Stimulated activated naive CD8-positive, alpha-beta T cell treated with anti-CD3 and anti-CD28 coated beads, Interleukin-15, amount 100 ng/mL, for 72 hours (primary cell): ENCODE measurements around the gene POLR3K.
A peak's percentile ranks its signal among the peaks of the same experiment; 100 is the strongest.
"Not testable (repeated sequence)": the region's sequence is repeated elsewhere in the genome, so short reads cannot be mapped to it uniquely, and the experiment has no call there.

Experiments
- ATAC-seq: fragments of 150-1000 bp; cut with Tn5 transposase; 2 replicates; pipeline ENCODE4 v1.10.0; 2021; ENCODE audit warnings: mild to moderate bottlenecking, moderate library complexity
- DNase-seq, 2 donors: peaks; one replicate each; pipeline ENCODE4 v3.0.0; 2021 to 2022
- H3K27ac Mint-ChIP-seq, 2 donors: one replicate each; pipeline ENCODE4 v1.8.0; 2022; ENCODE audit warnings: mild to moderate bottlenecking in 2 of 2, mixed read lengths in 2 of 2, moderate library complexity in 2 of 2
- H3K27me3 Mint-ChIP-seq: one replicate; pipeline ENCODE4 v1.8.0; 2022; ENCODE audit warnings: mixed read lengths
- H3K4me1 Mint-ChIP-seq: one replicate; pipeline ENCODE4 v1.8.0; 2022; ENCODE audit warnings: mild to moderate bottlenecking, mixed read lengths
- H3K4me3 Mint-ChIP-seq, 2 donors: one replicate each; pipeline ENCODE4 v1.8.0; 2022; ENCODE audit warnings: mild to moderate bottlenecking in 2 of 2, mixed read lengths in 2 of 2, moderate library complexity in 1 of 2
- H3K9me3 Mint-ChIP-seq, 2 donors: one replicate each; pipeline ENCODE4 v1.8.0; 2022; ENCODE audit warnings: mixed read lengths in 2 of 2

The POLR3K gene

DNA sequence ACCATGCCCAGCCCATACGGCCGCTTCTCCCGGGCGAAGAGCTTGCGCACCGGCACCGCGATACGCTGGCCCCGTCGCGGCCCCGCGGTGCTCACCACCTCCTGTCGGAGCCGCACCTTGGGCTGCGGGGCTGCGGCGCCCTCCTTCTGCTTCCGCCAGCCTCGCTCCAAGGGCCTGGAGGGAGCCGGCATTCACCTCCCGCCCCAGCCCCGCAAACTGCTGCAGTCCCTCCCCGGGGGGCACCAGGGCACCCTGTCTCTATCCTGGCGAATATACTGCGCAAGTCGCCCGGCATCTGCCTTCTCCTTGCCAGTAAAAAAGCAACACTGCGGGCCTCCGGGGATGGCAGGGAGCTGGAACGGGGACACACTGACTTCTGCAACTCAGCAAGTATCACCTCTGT lies 8.5 kb upstream of the POLR3K start:
- Mint-ChIP-seq H3K4me1 (peaks cover 8% of the 10 kb centered on the region), H3K9me3 (no peaks in the 10 kb centered on the region), H3K4me3 (no peak overlapping the region), H3K27ac (no peak overlapping the region), H3K27me3 (peaks cover 4% of the 10 kb centered on the region)
- ATAC-seq (no peak), DNase-seq (no peak)

DNA sequence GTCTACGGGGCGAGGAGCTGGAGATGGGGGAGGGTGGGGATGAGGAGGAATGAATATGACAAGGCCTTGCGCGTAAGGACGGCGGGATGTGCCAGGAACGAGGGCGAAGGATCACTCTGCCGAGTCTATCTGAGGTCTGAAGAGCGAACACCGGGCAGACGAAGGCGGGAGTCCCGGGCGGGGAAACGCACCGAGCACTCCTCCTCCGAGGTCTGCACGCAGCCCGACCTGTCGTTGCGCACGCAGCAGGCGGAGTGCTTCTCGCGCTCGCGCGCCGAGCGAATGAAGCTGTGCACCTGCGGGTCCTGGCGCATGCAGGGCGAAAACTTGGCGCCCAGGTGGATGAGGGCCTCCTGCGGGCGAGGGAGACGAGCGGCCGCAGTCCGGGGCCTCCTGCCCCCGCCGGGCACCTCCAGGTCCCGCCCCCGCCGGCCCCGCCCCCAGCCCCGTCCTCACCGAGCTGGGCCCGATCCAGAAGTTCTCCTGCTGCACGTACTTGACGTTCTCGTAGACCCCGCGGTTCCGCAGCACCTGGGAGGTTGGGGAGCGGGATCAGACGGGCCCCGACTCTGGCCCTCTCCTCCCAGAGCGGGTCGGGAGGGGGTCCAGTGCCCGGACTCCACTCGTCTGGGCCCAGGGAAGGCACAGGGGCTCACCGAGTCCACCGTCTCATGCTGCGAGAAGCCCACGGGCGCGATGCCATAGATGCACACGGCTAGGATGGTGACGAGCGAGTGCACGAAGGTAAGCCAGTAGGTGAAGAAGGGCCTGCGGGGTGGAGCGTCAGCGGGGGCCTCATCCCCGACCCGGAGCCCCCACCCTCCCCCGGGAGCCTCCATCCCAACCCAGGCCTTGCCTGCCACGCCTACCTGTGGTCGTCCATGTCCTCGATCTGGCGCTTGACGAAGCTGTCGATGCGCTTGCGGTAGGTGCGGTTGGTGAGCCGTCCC lies 7.8 kb upstream of the POLR3K start:
- Mint-ChIP-seq H3K9me3 (no peaks in the 10 kb centered on the region), H3K27me3 (no peaks in the 10 kb centered on the region), H3K27ac (no peak overlapping the region), H3K4me1 (peaks cover 8% of the 10 kb centered on the region), H3K4me3 (no peak overlapping the region)
- ATAC-seq = no peak
- no peak for DNase-seq

DNA sequence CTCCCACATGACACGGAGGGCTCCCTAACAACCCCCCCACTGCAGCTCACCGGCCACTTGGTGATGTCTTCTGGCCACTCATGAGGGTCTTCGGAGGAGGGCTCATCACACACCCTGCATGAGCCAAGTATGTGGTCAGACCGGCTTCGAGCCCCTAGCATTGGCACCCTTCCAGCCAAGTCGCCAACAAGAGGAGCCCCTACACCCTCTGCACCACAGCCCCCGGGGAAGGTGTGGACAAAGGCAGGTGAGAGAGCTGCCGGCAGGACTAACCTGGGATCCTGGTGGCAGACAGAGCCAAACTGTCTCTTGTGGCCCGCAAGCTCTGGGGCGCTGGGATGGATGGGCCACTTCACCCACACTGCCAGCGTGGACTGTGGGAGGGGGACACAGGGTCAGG lies 6.8 kb upstream of the POLR3K start:
- no peak overlapping the region for H3K4me3 Mint-ChIP-seq

DNA sequence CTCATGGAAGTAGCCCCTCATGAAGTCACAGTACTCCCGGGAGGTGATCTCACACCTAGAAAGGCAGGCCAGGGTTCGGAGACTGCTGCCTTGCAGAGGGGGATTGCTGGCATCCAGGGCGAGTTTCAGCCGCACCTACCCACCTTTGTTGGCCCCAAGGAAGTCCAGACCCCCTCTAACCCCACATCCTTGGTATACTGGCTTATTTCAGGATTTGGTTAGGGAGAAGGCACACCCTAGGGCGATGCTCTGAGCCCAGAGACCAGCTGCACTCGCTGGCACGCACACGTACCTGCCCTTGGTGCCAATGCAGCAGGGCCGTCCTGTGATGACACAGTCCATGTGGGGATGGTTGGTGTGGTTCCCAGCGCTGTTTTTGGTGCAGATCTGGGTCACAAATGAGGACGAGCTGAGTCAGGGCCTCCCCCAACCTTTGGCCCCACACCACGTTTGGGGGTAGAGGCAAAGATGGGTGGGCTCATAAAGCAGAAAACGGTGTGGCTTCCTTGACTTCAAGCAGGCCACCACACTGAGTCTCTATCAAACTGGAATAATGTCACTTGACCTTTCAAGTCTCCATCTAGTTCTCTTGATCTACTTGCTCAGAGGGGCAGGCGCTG lies 6.1 kb upstream of the POLR3K start:
- no peak for DNase-seq
- ATAC-seq = no peak
- Mint-ChIP-seq H3K9me3 (no peaks in the 10 kb centered on the region), H3K27ac (no peak overlapping the region), H3K27me3 (no peaks in the 10 kb centered on the region), H3K4me3 (no peak overlapping the region), H3K4me1 (peaks cover under 1% of the 10 kb centered on the region)

More for the DNA sequence above, 6.8 kb upstream of the POLR3K start:
- H3K9me3 Mint-ChIP-seq = no peaks in the 10 kb centered on the region
- ATAC-seq (no peak), DNase-seq (no peak)
- no peak overlapping the region for H3K27ac Mint-ChIP-seq
- H3K4me1 Mint-ChIP-seq = no peaks in the 10 kb centered on the region
- H3K27me3 Mint-ChIP-seq = no peaks in the 10 kb centered on the region

DNA sequence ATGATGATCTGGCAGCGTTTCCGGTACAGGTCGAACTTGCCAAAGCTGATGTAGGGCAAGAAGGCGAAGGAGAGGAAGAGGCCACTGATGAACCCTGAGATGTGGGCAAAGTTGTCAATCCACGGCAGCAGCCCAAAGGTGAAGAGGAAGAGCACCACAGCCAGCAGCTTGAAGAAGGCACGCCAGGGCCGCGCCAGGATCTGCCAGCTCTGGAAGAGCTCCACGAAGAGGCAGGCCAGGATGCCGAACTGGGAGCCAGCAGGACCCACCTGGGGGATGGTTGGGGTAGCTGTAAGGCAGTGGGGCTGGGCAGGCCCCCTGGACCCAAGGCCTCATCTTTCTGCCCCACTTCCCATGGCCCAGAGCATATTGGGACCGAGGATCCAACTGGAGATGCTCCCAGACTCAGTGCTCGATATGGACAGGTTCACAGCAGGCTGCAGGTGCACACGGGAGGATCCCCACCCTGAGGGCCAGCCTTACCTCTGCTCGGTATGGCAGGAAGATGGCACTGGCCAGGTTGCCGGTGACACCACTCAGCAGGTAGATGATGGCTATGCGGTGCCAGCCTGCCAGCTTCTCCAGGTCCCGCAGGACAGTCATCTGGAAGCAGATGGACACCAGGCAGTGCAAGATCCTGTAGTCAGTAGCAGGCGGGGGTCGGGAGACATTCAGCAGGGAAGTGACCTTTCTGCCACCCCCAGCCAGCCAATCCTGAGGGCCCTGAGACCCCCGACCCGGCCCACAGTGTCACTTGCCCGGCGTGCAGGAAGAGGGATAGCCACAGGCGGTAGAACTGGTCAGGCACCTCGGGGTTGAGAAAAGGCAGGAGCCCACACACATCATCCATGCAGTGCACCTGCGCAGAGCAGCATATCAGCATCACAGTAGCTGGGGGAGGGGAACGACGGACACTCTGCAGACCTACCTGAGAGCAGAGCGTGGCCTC lies 5.4 kb upstream of the POLR3K start:
- no peaks in the 10 kb centered on the region for H3K9me3 Mint-ChIP-seq
- no peak overlapping the region for H3K4me3 Mint-ChIP-seq
- peaks cover 7% of the 10 kb centered on the region for H3K4me1 Mint-ChIP-seq
- no peaks in the 10 kb centered on the region for H3K27me3 Mint-ChIP-seq
- ATAC-seq (no peak), DNase-seq (no peak)
- no peak overlapping the region for H3K27ac Mint-ChIP-seq

DNA sequence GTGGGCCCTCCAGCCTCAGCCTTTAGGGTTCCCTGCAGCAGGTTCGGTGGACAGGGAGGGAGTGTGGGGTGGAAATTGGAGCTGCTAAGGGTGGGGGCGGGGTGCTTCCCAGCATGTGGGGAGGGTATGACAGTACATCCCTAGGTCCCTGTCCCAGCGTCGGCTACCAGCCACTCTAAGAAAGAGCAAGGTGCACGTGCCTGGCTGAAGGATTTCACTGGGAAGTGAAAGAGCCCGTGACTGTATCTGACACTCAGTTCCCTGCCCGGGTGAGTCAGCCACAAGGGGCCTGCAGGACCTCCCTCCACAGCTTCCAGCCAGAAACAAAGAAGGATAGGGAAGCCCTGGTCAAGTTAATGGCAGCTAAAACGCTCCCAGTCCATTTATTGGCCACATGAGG lies 4.3 kb upstream of the POLR3K start:
- no peak overlapping the region for H3K27ac Mint-ChIP-seq
- no peaks in the 10 kb centered on the region for H3K27me3 Mint-ChIP-seq
- H3K4me3 Mint-ChIP-seq = no peak overlapping the region
- no peak for ATAC-seq
- H3K4me1 Mint-ChIP-seq = peaks cover 7% of the 10 kb centered on the region
- no peak for DNase-seq
- H3K9me3 Mint-ChIP-seq = no peaks in the 10 kb centered on the region

DNA sequence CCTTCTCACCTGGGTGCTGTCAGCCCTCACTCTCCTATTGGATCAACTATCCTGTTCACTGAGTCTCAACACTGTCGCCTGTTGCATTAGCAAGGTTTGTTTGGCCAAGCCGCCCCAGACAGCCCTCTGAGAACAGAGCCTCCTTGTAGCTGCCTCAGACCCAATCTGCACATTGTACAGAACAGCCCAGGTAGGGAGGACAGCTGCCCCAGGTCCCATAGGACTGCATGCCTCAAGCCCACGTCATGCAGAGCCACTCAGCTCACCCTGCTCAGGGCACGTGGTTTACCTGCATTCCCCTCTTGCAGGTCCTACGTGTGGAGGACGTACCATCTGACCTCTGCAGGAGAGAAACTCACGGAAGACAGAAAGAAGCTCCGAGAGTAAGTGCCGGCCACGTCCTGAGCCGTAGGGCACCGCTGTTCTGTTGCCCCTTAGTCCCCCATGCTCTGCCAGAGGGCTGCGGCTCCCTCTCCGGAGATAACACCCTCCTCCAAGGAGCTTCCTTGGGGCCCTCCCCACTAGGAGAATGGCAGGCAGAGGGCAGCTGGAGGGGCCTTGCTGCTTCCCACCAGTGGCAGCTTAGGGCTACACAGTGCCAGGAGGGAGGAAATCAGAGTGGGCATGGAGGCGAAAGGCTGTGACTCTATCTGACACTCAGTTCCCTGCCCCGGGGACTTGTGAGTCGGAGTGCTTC lies 3.0 kb upstream of the POLR3K start:
- ATAC-seq (no peak), DNase-seq (no peak)
- Mint-ChIP-seq H3K27me3 (no peaks in the 10 kb centered on the region), H3K4me3 (no peak overlapping the region), H3K4me1 (peaks cover 16% of the 10 kb centered on the region), H3K9me3 (no peaks in the 10 kb centered on the region), H3K27ac (no peak overlapping the region)

DNA sequence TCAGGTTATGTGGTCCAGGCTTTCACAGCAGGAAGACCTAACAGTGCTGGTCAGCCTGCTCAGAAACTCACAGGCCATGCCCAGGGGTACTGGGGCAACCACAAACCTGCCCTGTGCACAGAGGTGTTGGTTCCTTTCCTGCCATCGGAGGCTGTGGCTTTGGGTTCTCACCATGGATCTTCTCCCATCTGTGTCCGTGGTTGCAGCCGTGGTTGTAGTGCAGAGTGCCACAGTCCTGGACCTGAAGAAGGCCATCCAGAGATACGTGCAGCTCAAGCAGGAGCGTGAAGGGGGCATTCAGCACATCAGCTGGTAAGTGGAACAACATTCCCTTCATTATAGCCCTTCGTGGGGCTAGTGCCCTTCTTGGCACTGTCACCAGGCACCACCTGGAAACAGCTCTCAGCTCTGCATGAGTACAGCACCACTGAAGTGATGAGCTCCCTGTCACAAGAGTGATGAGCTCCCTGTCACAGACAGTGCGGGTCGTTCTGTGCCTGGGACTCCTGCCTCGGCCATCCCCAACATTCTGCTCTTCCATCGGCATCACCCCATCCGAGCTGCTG lies 2.2 kb upstream of the POLR3K start:
- H3K27ac Mint-ChIP-seq = no peak overlapping the region
- peak overlapping the region in 1 of 2 donors; percentile 60 for H3K4me3 Mint-ChIP-seq

DNA sequence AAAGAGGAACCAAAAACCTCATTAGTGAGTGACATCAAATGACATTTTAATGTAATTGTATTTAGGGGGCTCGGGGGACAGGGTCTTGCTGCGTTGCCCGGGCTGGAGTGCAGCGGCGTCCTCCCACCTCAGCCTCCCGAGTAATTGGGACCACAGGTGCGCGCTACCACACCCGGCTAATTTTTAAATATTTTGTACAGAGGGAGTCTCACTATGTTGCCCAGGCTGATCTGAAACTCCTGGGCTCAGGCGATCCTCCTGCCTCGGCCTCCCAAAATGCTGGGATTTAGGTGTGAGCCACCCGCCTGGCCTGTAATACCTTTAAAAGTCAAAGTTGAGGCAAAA lies 801 bp upstream of the POLR3K start:
- H3K27me3 Mint-ChIP-seq = no peaks in the 10 kb centered on the region
- peaks cover 31% of the 10 kb centered on the region for H3K4me1 Mint-ChIP-seq
- H3K9me3 Mint-ChIP-seq = no peaks in the 10 kb centered on the region
- peak overlapping the region; percentile 91 to 100 for H3K4me3 Mint-ChIP-seq
- ATAC-seq (no peak), DNase-seq (no peak)
- H3K27ac Mint-ChIP-seq = peak overlapping the region; percentile 35 to 68

More for the DNA sequence above, 2.2 kb upstream of the POLR3K start:
- DNase-seq (no peak), ATAC-seq (no peak)
- no peaks in the 10 kb centered on the region for H3K9me3 Mint-ChIP-seq
- H3K27me3 Mint-ChIP-seq = no peaks in the 10 kb centered on the region
- H3K4me1 Mint-ChIP-seq = peaks cover 23% of the 10 kb centered on the region

DNA sequence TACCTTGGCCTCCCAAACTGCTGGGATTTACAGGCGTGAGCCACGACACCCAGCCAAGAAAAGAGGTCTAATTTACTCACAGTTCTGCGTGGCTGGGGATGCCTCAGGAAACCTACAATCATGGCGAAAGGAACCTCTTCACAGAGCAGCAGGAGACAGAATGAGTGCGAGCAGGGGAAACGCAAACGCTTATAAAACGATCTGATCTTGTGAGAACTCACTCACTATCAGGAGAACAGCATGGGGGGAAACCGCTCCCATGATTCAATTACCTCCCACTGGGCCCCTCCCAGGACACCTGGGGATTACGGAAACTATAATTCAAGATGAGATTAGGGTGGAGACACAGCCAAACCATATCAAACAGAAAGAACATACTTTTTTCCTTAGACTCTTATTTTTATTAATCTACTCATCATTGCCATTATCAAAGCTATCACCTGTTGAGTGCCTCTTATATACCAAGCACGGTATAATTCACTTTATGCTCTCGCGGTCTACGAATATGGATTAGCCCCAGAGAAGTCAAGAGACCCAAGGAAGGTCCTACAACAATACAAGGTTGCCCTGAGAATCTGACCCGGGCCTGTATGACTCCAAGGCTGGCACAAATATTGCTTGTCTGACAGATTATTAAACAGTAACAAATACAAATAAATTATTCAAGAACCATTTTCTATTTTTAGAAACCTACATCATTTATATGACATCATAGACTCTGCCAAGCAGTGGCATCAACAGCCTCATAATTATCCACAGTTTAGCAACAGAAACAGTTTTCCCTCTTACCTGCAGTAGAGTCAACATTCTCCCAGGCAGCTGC lies 2.4 kb downstream of the POLR3K start:
- ATAC-seq = no peak
- no peak for DNase-seq
- H3K9me3 Mint-ChIP-seq = no peaks in the 10 kb centered on the region

DNA sequence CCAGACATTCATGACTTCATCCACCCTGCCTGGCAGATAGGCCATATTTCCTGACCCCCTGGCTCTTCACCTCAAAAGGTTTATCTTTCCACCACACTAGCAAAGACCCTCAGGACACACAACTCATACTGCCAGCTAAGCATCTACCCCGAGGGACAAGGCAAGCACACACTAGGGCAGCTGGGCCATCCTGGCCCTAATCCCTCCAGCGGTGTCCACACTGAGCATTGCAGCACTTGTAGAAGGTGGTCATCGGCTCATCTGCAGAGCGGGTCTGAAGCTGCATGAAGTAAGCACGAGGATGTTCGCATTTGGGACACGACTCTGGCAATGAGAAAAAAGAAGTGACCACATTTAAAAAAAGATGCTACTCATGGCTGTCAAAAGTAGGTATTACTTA lies 6.2 kb downstream of the POLR3K start:
- ATAC-seq = no peak
- no peak overlapping the region for H3K27ac Mint-ChIP-seq
- no peaks in the 10 kb centered on the region for H3K27me3 Mint-ChIP-seq
- peaks cover 50% of the 10 kb centered on the region for H3K4me1 Mint-ChIP-seq
- H3K4me3 Mint-ChIP-seq = no peak overlapping the region
- H3K9me3 Mint-ChIP-seq = no peaks in the 10 kb centered on the region
- no peak for DNase-seq

More for the DNA sequence above, 2.4 kb downstream of the POLR3K start:
- H3K4me3 Mint-ChIP-seq = peak overlapping the region; percentile 91 to 100
- H3K4me1 Mint-ChIP-seq = peaks cover 41% of the 10 kb centered on the region
- H3K27me3 Mint-ChIP-seq = no peaks in the 10 kb centered on the region
- H3K27ac Mint-ChIP-seq = peak overlapping the region in 1 of 2 donors; percentile 63

DNA sequence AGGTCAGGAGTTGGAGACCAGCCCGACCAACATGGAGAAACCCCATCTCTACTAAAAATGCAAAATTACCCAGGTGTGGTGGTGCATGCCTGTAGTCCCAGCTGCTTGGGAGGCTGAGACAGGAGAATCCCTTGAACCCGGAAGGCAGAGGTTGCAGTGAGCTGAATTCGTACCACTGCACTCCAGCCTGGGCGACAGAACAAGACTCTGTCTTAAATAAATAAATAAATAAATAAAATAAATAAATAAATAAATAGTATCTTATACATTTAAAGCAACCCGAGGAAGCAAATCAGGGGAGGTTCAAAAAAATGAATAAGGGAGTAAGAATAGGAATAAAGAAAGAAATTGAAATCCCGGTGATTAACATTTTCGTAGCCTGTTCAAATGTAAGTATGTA lies 6.9 kb downstream of the POLR3K start:
- peaks cover 50% of the 10 kb centered on the region for H3K4me1 Mint-ChIP-seq
- DNase-seq, ATAC-seq, H3K4me3 Mint-ChIP-seq, H3K9me3 Mint-ChIP-seq, H3K27me3 Mint-ChIP-seq, H3K27ac Mint-ChIP-seq: not testable (repeated sequence)

DNA sequence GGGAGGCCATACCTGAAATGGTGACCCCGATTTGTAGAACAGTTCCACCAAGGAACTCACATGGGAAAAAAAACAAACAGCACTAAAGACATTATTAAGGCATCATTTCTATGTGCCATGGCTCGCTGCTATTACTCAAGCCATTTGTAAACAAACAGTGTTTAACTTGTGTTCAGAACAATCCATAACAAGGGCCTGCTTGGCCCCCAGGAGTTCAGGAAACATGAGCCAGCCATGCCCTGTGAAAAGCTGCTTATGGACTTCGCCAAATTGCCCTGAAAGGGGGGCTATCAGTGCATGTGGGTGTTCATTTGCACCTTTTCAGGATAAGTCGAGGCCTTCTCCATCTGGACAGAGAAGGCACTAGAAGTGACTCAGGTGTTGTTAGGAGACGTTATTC lies 8.0 kb downstream of the POLR3K start:
- Mint-ChIP-seq H3K4me3 (no peak overlapping the region), H3K27me3 (no peaks in the 10 kb centered on the region), H3K27ac (no peak overlapping the region), H3K4me1 (peaks cover 46% of the 10 kb centered on the region), H3K9me3 (no peaks in the 10 kb centered on the region)
- DNase-seq = no peak
- ATAC-seq = no peak

DNA sequence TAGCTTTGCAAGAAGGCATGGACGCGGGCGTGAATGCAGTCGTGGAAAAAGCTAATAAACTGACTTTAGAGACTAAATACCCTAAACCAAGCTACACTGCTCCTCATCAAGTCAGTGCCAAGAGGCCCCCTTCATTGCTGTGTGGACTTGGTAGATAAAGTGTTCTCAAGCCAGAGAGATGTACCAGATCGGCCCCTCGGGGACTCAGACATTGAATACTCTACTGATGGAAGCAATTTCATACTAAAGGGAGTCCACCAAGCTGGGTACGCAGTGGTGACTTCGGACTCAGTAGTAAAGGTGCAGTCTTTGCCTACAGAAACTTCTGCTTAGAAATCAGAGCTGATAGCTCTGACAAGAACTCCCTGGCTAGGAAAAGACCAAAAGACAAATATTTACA lies 8.8 kb downstream of the POLR3K start:
- no peaks in the 10 kb centered on the region for H3K27me3 Mint-ChIP-seq
- ATAC-seq = no peak
- H3K9me3 Mint-ChIP-seq = no peaks in the 10 kb centered on the region
- H3K4me3 Mint-ChIP-seq = no peak overlapping the region
- H3K27ac Mint-ChIP-seq = no peak overlapping the region
- H3K4me1 Mint-ChIP-seq = peaks cover 40% of the 10 kb centered on the region
- no peak for DNase-seq
